Endothelial cell (in vitro differentiated cells): Measurements from ENCODE around the gene KIF16B. TPM values are rescaled to one million over a fixed set of nuclear protein-coding genes. Genes with fewer than 3 reads are reported as not detected.

Experiments
- DNase-seq: peaks from one replicate; pipeline ENCODE4 v3.0.0; 2021; ENCODE audit warnings: low spot score
- H3K27ac Mint-ChIP-seq: one replicate; pipeline ENCODE4 v1.8.0; 2021; ENCODE audit warnings: mixed read lengths, inconsistent platforms; ENCODE audit not compliant: unreplicated experiment
- H3K27me3 Mint-ChIP-seq: one replicate; pipeline ENCODE4 v1.8.0; 2021; ENCODE audit warnings: mild to moderate bottlenecking, moderate library complexity, mixed read lengths, inconsistent platforms; ENCODE audit not compliant: unreplicated experiment
- H3K36me3 Mint-ChIP-seq: one replicate; pipeline ENCODE4 v1.8.0; 2021; ENCODE audit warnings: mild to moderate bottlenecking, low read depth, mixed read lengths, inconsistent platforms; ENCODE audit not compliant: unreplicated experiment
- H3K4me1 Mint-ChIP-seq: one replicate; pipeline ENCODE4 v1.8.0; 2021; ENCODE audit warnings: mild to moderate bottlenecking, mixed read lengths, inconsistent platforms; ENCODE audit not compliant: unreplicated experiment
- H3K4me3 Mint-ChIP-seq: one replicate; pipeline ENCODE4 v1.8.0; 2021; ENCODE audit warnings: mild to moderate bottlenecking, mixed read lengths, inconsistent platforms; ENCODE audit not compliant: unreplicated experiment
- H3K9me3 Mint-ChIP-seq: one replicate; pipeline ENCODE4 v1.8.0; 2021; ENCODE audit warnings: mixed read lengths, inconsistent platforms; ENCODE audit not compliant: unreplicated experiment
- CTCF ChIP-seq: fragments of 200-600 bp; sonication (generic); IDR thresholded peaks from one replicate; pipeline ENCODE4 v1.5.0; 2021; ENCODE audit warnings: antibody characterized with exemption; ENCODE audit not compliant: unreplicated experiment
- total RNA-seq: library from RNA; stranded (reverse); fragmentation: NEBNext Ultra II Directional; extraction: Animal tissue kit (Norgen Biotek cat#: 25700); gene quantifications from one replicate; pipeline ENCODE4 v1.2.1, GENCODE V29; 2021; ENCODE audit not compliant: unreplicated experiment

KIF16B gene
- total RNA-seq, 1 donor from 2014 or later, result 10.5 TPM

- no peaks in the 10 kb centered on the region for H3K36me3 Mint-ChIP-seq
- TF ChIP-seq CTCF, result no peak
- H3K4me3 Mint-ChIP-seq, result no peak overlapping the region
- H3K27ac Mint-ChIP-seq, result no peak overlapping the region
- DNase-seq, result no peak
- H3K4me1 Mint-ChIP-seq, result peaks cover 7% of the 10 kb centered on the region
- H3K9me3 Mint-ChIP-seq, result no peaks in the 10 kb centered on the region
- H3K27me3 Mint-ChIP-seq, result peaks cover 2% of the 10 kb centered on the region
Observed at GRCh38 chr20:16474363-16474762, 98.9 kb downstream of the KIF16B start.

DNA sequence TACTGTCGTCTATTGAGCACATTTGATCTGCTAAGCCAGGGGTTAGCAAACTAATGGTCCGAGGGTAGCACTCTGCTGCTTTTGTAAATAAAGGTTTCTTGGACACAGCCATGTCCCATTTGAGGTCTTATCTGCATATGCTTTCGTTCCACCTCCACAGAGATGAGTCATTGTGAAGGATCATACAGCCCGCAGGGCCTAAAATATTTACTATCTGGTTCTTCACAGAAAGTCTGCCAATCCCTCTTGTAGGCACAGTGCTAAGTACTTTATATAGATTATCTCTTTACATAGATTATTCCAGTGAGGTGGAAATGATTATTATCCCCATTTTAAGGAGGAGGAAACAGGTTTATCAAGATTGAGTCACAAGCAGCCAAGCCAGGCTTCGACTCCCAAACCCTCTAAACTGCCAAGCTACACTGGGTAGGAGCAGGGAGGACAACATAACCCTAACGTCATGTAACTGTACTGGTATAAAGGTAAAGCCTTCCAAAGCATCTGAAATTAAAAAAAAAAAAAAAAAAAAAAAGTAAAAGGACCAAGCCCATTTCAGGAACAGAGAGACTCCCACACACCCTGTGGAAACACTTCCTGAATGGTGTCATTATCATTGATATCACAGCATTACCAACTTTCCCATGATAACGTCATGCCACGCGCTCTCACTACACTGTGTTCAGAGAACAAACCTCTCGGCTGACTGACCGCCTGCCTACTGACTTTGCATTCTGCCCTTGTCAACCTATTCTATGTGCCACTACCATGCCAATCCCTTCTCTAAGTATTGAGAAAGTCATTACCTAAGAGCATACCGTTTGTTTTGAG is 101.0 kb downstream of the KIF16B start:
- H3K4me3 Mint-ChIP-seq, result no peak overlapping the region
- peaks cover 2% of the 10 kb centered on the region for H3K27me3 Mint-ChIP-seq
- H3K4me1 Mint-ChIP-seq, result no peaks in the 10 kb centered on the region
- no peaks in the 10 kb centered on the region for H3K36me3 Mint-ChIP-seq
- TF ChIP-seq CTCF, result no peak
- H3K9me3 Mint-ChIP-seq, result no peaks in the 10 kb centered on the region
- no peak for DNase-seq
- no peak overlapping the region for H3K27ac Mint-ChIP-seq

- Mint-ChIP-seq H3K27ac (no peak overlapping the region), H3K27me3 (peaks cover 2% of the 10 kb centered on the region), H3K4me1 (no peaks in the 10 kb centered on the region), H3K36me3 (no peaks in the 10 kb centered on the region), H3K4me3 (no peak overlapping the region), H3K9me3 (no peaks in the 10 kb centered on the region)
- no peak for TF ChIP-seq CTCF
- no peak for DNase-seq
Observed at GRCh38 chr20:16469395-16469905, 103.8 kb downstream of the KIF16B start.

- H3K27ac Mint-ChIP-seq, result no peak overlapping the region
Observed at GRCh38 chr20:16462711-16463110, 110.5 kb downstream of the KIF16B start.

More at GRCh38 chr20:16462711-16463110, 110.5 kb downstream of the KIF16B start:
- Mint-ChIP-seq H3K4me1 (no peaks in the 10 kb centered on the region), H3K4me3 (no peak overlapping the region), H3K27me3 (no peaks in the 10 kb centered on the region), H3K9me3 (no peaks in the 10 kb centered on the region), H3K36me3 (no peaks in the 10 kb centered on the region)
- DNase-seq, result no peak
- TF ChIP-seq CTCF, result no peak
